Thymus (tissue), 11 donors: ENCODE measurements around the gene LPIN2. TPM values are rescaled to one million over a fixed set of nuclear protein-coding genes. Genes with fewer than 3 reads are reported as not detected.

ENCODE experiments used
- DNase-seq, 9 donors: peaks; one replicate each; pipeline ENCODE4 v3.0.0-alpha.2; 2013; ENCODE audit warnings: low spot score in 9 of 9, low read depth in 6 of 9, missing footprints in 1 of 9
- H3K27ac ChIP-seq, 2 donors: one replicate each; pipeline ENCODE4 v1.5.1; 2013; ENCODE audit warnings: control low read depth in 1 of 2, low read depth in 1 of 2, low read length in 1 of 2, mild to moderate bottlenecking in 1 of 2, moderate library complexity in 1 of 2
- H3K27me3 ChIP-seq, 2 donors: one replicate each; pipeline ENCODE4 v1.5.1; 2013; ENCODE audit warnings: low read length in 1 of 2; ENCODE audit not compliant: control insufficient read depth in 2 of 2, insufficient read depth in 1 of 2
- H3K36me3 ChIP-seq, 2 donors: one replicate each; pipeline ENCODE4 v1.5.1; 2013; ENCODE audit warnings: low read length in 1 of 2, mild to moderate bottlenecking in 1 of 2, moderate library complexity in 1 of 2; ENCODE audit not compliant: control insufficient read depth in 2 of 2, insufficient read depth in 2 of 2
- H3K4me1 ChIP-seq, 2 donors: one replicate each; pipeline ENCODE4 v1.5.1; 2013; ENCODE audit warnings: low read length in 2 of 2; ENCODE audit not compliant: control insufficient read depth in 2 of 2, insufficient read depth in 2 of 2
- H3K4me3 ChIP-seq, 2 donors: one replicate each; pipeline ENCODE4 v1.5.1; 2013; ENCODE audit warnings: low read length in 2 of 2, control low read depth in 1 of 2, mild to moderate bottlenecking in 1 of 2
- H3K9me3 ChIP-seq, 2 donors: one replicate each; pipeline ENCODE4 v1.5.1; 2013; ENCODE audit warnings: low read length in 1 of 2, mild to moderate bottlenecking in 1 of 2; ENCODE audit not compliant: control insufficient read depth in 2 of 2, insufficient read depth in 1 of 2
- WGBS: extraction: QIAGEN DNeasy Blood & Tissue Kit; methylation state at CpG from one replicate; pipeline ENCODE4 v1.1.7; 2013; 5-methylcytosine and 5-hydroxymethylcytosine counted together
- polyA plus RNA-seq: library from polyadenylated mRNA; stranded (reverse); fragments of 200-250 nt; gene quantifications from one replicate; pipeline ENCODE4 v1.2.3, GENCODE V29; 2013
- total RNA-seq: library from RNA; stranded (reverse); fragments of 120-200 nt; gene quantifications from one replicate; pipeline ENCODE4 v1.2.4, GENCODE V29; 2013
- donor health status: healthy.

LPIN2 gene
- total and polyA plus RNA-seq, 2 donors = 11.1 to 25.5 TPM

DNA sequence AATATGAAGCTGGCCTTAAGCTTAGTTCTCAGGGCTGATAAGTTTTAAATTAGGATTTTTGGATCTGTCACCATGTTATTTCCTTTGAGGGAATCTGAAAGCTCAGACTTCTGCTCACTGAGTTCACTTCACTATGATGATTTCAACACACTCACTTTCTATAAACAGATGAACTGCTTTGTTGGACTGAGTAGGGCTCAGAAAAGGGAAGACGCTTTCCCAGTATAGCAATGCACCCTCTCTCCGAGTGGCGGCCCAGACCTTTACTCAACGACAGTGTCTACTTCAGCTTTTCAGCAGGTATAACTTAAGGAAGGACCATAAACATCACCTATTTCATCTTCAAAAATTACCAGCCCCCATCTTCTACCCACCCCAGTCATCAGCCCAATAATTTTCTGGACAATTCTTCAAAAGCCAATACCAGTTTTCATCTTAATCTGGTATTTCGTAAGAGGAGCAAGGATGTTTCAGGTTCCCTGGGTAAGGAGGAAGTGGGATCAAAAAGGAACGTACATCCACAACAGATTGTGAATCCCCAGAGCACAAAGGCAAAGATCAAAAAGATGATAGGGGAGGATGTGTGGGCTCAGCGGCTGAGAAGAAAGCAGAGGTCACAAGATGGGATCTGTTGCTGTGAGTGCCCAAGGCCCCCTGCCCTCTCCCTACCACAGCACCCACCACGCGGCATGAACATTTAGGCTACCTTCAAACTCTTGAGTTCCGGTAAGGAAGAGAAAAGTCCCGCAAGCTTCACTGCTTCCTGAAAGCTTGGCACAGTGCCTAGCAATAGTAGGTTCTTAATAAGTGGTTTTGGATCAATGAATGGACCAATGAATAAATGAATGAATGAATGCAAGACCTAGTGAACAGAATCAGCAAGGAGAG lies 41.9 kb downstream of the LPIN2 start:
- Histone ChIP-seq H3K36me3 (no peaks in the 10 kb centered on the region), H3K27ac (peak overlapping the region; percentile 72 to 73), H3K4me1 (peaks cover 39 to 46% of the 10 kb centered on the region in 2 donors), H3K4me3 (peak overlapping the region in 1 of 2 donors; percentile 14), H3K9me3 (no peaks in the 10 kb centered on the region), H3K27me3 (no peaks in the 10 kb centered on the region)
- 13% methylated on average over 11 of the region's 11 CpGs for WGBS
- peak in 1 of 9 donors; percentile 63 for DNase-seq

DNA sequence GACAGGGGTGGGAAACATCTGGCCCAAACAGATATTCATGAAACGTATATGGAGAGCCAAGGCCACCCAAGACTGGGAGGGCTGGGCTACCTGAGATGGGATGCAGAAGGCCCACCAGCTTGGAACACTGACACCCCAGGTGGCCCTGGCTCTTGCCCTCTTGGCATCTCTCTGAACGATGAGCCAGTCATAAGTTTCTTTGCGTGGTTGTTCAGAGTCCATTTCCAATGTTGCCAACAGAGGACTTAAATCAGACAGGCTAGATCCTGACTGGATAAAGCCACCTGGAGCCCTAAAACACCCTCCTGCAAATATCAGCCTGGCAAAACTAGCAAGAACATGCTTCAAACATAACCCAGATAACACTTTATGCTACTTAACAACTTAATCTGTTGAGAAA lies 42.6 kb downstream of the LPIN2 start:
- 89% methylated on average over 3 of the region's 3 CpGs for WGBS
- no peak overlapping the region for H3K4me3 ChIP-seq
- peaks cover 39 to 45% of the 10 kb centered on the region in 2 donors for H3K4me1 ChIP-seq
- H3K27ac ChIP-seq = peak overlapping the region; percentile 56 to 72
- H3K36me3 ChIP-seq = no peaks in the 10 kb centered on the region
- no peaks in the 10 kb centered on the region for H3K27me3 ChIP-seq
- DNase-seq = peak in 1 of 9 donors; percentile 23
- H3K9me3 ChIP-seq = no peaks in the 10 kb centered on the region

DNA sequence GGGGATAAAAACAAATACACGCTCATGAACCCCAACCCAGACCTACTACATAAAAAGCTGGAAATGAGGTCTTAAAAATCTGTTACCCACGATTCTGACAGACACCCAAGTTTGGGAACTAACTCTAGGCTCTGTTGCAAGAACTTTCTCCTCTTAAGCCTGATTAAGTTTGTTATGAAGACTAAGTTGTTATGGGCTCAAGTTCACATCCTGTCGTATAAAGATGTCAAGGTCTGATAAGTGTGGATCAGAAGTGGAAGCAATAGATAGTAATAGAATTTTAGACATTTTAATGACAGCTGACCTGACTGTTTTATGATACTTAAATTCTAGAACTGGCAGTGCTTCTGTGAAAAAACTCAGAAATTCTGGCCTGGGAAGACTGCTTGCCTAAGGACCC lies 43.2 kb downstream of the LPIN2 start:
- Histone ChIP-seq H3K4me1 (peaks cover 39 to 45% of the 10 kb centered on the region in 2 donors), H3K27me3 (no peaks in the 10 kb centered on the region)
- 42% methylated on average over 3 of the region's 3 CpGs for WGBS

DNA sequence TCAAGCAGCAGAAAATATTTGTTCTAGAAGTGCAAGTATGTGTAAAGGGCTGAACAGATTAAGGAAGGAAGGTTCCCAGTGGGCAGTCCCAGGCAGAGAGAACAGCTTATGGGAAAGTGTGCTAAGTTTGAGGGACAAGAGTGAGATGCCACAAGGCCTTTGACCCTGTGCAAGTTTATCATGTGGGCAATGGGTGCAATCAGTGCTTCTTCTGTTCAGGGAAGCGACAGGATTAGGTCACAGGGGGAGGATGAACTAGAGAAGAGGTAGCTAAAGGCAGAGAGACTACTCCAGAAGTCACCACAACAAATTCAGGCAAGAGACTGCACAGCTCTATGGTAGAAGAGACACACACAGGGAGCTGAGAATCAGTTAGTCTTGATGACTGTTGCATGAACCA lies 44.3 kb downstream of the LPIN2 start:
- peak overlapping the region; percentile 29 to 36 for H3K27ac ChIP-seq
- H3K36me3 ChIP-seq = no peaks in the 10 kb centered on the region
- no peaks in the 10 kb centered on the region for H3K27me3 ChIP-seq
- H3K4me1 ChIP-seq = peaks cover 39 to 49% of the 10 kb centered on the region in 2 donors
- DNase-seq = peak in 1 of 9 donors; percentile 27
- H3K4me3 ChIP-seq = no peak overlapping the region
- H3K9me3 ChIP-seq = no peaks in the 10 kb centered on the region
- 96% methylated on average over 1 of the region's 1 CpG for WGBS

More for the DNA sequence above, 43.2 kb downstream of the LPIN2 start:
- no peak overlapping the region for H3K4me3 ChIP-seq
- DNase-seq = peak in 1 of 9 donors; percentile 35
- peak overlapping the region in 1 of 2 donors; percentile 36 for H3K27ac ChIP-seq
- no peaks in the 10 kb centered on the region for H3K36me3 ChIP-seq
- no peaks in the 10 kb centered on the region for H3K9me3 ChIP-seq

DNA sequence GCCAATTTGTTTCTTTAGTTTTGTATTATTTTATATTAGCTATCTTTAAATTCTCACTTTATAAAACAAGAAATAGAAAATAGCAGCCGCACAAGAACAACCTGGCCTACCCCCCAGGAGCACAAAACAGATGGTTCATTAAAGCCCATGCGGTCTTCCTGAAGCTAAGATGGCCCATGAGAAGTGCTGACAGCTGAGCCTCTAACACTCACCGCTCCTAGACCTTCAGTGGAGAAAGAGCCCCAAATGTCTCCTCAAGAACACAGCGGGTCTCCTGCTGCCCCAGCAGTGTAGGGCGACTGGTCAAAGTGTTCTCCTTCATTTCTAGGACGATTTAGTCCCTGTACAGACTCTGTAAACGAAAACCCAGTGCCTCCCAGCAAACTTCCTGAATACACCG lies 45.1 kb downstream of the LPIN2 start:
- Histone ChIP-seq H3K4me3 (no peak overlapping the region), H3K27me3 (no peaks in the 10 kb centered on the region), H3K36me3 (no peaks in the 10 kb centered on the region), H3K27ac (no peak overlapping the region), H3K4me1 (peaks cover 43 to 56% of the 10 kb centered on the region in 2 donors), H3K9me3 (no peaks in the 10 kb centered on the region)
- no peak for DNase-seq
- 90% methylated on average over 8 of the region's 8 CpGs for WGBS

DNA sequence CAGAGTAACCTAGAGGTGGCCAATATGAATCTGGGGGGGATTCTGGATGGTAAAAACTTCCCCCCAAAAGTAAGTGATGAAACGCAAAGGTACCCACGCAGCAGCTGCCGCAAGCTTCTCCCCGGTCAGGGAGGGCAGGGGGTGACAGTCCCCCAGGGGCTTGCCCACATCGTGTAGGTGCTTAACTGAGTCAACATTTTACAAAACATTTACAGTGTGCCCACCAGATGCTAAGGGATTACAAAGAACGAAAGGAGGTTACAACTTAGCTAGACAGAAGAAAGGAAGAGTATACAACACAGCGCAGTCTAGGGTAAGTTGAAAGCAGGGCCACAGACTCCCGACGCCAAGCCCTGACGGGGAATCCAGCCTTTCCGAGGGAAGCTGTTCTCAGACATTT lies 45.6 kb downstream of the LPIN2 start:
- no peaks in the 10 kb centered on the region for H3K36me3 ChIP-seq
- no peak overlapping the region for H3K4me3 ChIP-seq
- H3K27ac ChIP-seq = no peak overlapping the region
- H3K9me3 ChIP-seq = no peaks in the 10 kb centered on the region
- 97% methylated on average over 11 of the region's 11 CpGs for WGBS
- DNase-seq = no peak
- H3K27me3 ChIP-seq = no peaks in the 10 kb centered on the region
- peaks cover 40 to 52% of the 10 kb centered on the region in 2 donors for H3K4me1 ChIP-seq

DNA sequence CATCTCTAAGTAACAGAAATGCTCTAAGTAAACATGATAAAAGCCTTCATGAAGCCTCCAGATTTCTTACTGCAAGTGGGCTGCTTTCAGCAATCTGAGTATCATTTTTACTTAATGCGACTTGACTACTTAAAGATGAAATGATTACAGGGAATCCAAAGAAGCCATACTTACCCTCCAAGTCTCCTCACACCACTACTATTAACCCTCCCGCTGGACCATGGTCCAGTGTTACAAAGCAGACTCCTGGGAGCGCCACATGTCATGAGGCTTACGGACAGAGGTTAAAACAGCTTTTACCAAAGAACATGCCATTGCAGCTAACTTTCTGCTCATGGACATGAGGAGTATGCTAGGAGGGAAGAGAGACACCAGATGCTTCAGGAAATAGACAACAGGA lies 46.4 kb downstream of the LPIN2 start:
- Histone ChIP-seq H3K36me3 (no peaks in the 10 kb centered on the region), H3K27ac (no peak overlapping the region), H3K4me1 (peaks cover 39 to 51% of the 10 kb centered on the region in 2 donors), H3K27me3 (no peaks in the 10 kb centered on the region), H3K4me3 (no peak overlapping the region), H3K9me3 (no peaks in the 10 kb centered on the region)
- no peak for DNase-seq
- 97% methylated on average over 4 of the region's 4 CpGs for WGBS

DNA sequence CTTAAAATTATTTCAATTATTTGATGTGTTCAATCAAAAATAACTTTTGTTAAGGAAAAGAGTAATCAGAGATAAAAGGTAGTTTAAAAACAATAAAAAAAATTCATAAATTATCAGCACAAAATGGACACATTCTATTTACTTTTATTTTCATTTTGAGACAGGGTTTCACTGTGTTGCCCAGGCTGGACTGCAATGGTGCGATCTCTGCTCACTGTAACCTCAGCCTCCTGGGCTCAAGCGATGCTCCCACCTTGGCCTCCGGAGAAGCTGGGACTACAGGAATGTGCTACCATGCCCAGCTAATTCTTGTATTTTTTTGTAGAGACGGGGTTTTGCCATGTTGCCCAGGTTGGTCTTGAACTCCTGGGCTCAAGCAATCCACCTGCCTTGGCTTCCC lies 47.1 kb downstream of the LPIN2 start:
- Histone ChIP-seq H3K27me3 (no peaks in the 10 kb centered on the region), H3K4me1 (peaks cover 39 to 51% of the 10 kb centered on the region in 2 donors), H3K9me3 (no peaks in the 10 kb centered on the region), H3K27ac (no peak overlapping the region), H3K36me3 (no peaks in the 10 kb centered on the region), H3K4me3 (no peak overlapping the region)
- no peak for DNase-seq
- 96% methylated on average over 4 of the region's 4 CpGs for WGBS

DNA sequence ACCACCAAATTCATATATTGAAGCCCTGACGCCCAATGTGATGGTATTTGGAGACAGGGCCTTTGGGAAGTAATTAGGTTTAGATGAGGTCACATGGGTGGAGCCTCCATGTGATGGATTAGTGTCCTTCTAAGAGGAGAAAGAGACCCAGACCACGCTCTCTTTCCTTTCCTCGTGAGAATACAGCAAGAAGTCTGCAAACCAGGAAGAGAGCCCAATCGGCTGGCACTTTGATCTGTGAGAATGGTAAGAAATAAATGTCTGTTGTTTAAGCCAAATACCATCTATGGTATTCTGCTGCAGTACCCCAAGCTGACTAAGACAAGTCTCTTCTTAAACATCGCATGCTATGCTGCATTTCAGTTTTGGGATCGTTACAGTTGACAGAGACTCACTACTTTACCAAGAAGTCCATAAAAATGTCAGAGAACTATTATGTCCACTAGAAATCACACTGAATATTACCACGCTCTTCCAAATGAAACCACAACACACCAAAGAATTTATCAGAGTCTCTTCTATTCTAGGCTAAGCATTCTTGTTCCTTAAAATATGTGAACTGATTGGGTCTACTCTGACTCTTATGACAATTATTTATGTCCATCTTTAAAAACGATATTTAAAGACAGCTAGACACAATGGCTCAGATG lies 48.5 kb downstream of the LPIN2 start:
- Histone ChIP-seq H3K9me3 (no peaks in the 10 kb centered on the region), H3K27me3 (no peaks in the 10 kb centered on the region), H3K4me1 (peaks cover 31 to 49% of the 10 kb centered on the region in 2 donors), H3K4me3 (no peak overlapping the region), H3K36me3 (no peaks in the 10 kb centered on the region), H3K27ac (peak overlapping the region; percentile 15 to 23)
- DNase-seq = peak in 1 of 9 donors; percentile 41
- WGBS = 69% methylated on average over 8 of the region's 8 CpGs
